Measurements from ENCODE around the gene TGM2. TPM values are rescaled to one million over a fixed set of nuclear protein-coding genes. Genes with fewer than 3 reads are reported as not detected.

Gene TGM2
- total and polyA plus RNA-seq, 7 donors, result 6.5 to 104 (median 20.7) TPM

DNA sequence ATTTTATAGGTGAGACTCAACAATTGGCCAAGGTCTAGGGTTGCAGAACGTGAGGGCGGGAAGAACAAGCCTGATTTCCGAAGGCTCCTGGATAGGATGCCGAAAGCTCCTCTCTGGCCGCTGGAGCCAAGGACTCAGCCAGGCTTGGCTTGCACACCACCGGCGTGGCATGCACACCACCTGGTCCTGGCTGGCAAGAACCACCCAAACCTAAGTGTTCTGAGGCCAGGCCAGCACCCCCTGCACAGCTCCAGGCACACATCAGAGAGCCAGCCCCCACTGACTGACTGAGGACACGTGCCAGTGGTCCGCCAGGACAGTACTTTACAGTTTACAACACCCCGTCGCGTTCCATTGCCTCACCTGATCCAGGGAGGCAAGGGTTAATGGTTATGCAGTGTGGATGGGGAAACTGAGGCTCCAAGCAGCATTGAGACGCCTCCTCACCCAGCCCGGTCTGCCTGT, 414 bp downstream of the TGM2 start:
- Histone ChIP-seq H3K27me3 (no peaks in the 10 kb centered on the region), H3K36me3 (peaks cover 0 to 14% (median 6%) of the 10 kb centered on the region in 4 donors), H3K9me3 (no peaks in the 10 kb centered on the region), H3K4me1 (peaks cover 0 to 61% (median 32%) of the 10 kb centered on the region in 4 donors), H3K27ac (peak overlapping the region; percentile 67 to 86 (median 74)), H3K4me3 (peak overlapping the region; percentile 48 to 62 (median 50))
- TF ChIP-seq POLR2AphosphoS5 (IDR thresholded peaks at IDR 0.05), result no peak
- no peak for TF ChIP-seq POLR2A (IDR thresholded peaks at IDR 0.05)
- TF ChIP-seq EP300 (IDR thresholded peaks at IDR 0.05), result no peak
- TF ChIP-seq, protein P1, sequence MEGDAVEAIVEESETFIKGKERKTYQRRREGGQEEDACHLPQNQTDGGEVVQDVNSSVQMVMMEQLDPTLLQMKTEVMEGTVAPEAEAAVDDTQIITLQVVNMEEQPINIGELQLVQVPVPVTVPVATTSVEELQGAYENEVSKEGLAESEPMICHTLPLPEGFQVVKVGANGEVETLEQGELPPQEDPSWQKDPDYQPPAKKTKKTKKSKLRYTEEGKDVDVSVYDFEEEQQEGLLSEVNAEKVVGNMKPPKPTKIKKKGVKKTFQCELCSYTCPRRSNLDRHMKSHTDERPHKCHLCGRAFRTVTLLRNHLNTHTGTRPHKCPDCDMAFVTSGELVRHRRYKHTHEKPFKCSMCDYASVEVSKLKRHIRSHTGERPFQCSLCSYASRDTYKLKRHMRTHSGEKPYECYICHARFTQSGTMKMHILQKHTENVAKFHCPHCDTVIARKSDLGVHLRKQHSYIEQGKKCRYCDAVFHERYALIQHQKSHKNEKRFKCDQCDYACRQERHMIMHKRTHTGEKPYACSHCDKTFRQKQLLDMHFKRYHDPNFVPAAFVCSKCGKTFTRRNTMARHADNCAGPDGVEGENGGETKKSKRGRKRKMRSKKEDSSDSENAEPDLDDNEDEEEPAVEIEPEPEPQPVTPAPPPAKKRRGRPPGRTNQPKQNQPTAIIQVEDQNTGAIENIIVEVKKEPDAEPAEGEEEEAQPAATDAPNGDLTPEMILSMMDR (IDR thresholded peaks at IDR 0.05), result no peak
- intact Hi-C loops (cut with DNase I), result loop anchor here (1.0 to 5.0 kb wide), 3 partner anchors 58 to 107 kb away; no protein-coding TSS in a partner anchor
- 55 to 67% methylated on average over 14 of the region's 14 CpGs for WGBS, 2 donors
- DNase-seq, result peak; percentile 70

DNA sequence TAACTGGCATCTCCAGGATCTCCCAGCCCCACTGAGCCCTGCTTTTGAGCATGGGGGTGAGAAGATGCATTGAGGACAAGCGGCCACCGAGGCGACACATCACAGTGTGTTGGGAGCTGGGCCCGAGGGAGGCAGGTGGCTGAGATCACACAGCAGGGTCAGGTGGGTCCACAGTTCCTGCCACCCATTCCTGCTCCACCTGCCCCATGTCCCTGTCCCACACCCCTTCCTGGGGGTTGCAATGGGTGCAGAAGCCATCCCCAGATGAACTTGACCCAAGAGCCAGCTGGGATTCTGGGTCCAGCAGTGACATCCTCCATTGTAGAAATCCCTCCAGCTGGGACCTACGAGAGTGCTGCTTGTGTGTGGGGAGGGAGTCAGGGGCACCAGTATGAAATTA, 1.0 kb downstream of the TGM2 start:
- H3K4me3 ChIP-seq, result peak overlapping the region in 3 of 4 donors; percentile 48 to 62 (median 50)
- intact Hi-C loops (cut with DNase I), result loop anchor here (2.0 kb wide), 1 partner anchor 91 kb away; no protein-coding TSS in a partner anchor
- no peaks in the 10 kb centered on the region for H3K27me3 ChIP-seq
- H3K4me1 ChIP-seq, result peaks cover 0 to 61% (median 33%) of the 10 kb centered on the region in 4 donors
- peak; percentile 57 for DNase-seq
- H3K36me3 ChIP-seq, result peaks cover 0 to 16% (median 6%) of the 10 kb centered on the region in 4 donors
- WGBS, 2 donors, result 90 to 93% methylated on average over 5 of the region's 5 CpGs
- no peaks in the 10 kb centered on the region for H3K9me3 ChIP-seq
- peak overlapping the region; percentile 67 to 86 (median 74) for H3K27ac ChIP-seq
- TF ChIP-seq POLR2AphosphoS5 (IDR thresholded peaks at IDR 0.05), result no peak

DNA sequence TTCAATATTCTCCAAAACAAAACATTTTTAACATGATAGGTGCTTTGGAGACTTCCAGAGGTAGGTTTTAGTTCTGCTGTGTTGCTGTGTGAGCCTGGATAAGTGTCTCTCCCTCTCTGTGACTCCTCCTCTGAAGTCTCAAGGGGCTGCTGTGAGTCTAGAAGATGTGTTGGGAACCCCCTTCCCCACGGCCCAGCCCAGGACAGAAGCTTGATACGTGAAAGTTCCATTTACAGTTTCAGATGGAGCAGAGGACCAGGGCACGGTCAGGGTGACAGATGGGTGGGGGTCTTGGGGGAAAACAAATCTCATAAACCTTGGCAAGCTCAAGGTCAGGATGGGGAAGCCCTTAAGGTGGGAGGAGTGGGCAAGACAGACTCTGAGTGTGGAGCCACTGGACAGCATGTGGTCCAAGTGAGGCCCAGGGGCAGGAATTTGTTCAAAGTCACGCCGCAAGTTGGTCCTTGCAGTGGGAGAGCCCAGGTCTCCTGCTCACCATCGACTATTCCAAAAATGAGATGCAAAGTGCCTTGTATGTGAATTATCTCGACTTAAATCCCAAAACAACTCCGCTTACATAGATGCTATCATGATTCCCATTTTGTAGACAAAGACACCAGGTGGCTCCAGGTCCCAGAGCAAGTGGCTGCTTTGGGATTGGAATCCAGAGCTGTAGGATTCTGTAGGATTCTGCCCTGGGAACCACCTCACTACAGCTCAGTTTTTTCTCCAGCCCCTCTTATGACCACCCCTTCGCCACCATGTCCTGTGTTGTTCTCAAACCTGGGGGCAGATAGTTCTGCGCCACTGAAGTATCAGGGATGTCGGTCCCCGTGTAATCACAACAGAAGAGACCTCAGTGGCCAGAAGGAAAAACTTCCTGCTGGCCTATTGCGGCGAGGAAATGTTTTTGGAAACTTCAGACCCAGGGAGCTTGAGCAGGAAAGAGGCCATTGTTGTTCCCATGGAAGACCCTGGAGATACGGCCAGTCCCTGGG, 1.9 kb downstream of the TGM2 start:
- WGBS, 2 donors, result 71 to 81% methylated on average over 15 of the region's 15 CpGs
- TF ChIP-seq POLR2A (IDR thresholded peaks at IDR 0.05) (no peak), POLR2AphosphoS5 (IDR thresholded peaks at IDR 0.05) (no peak), EP300 (IDR thresholded peaks at IDR 0.05) (no peak)
- TF ChIP-seq, protein P1 (IDR thresholded peaks at IDR 0.05), result no peak
- peaks cover 0 to 68% (median 39%) of the 10 kb centered on the region in 4 donors for H3K4me1 ChIP-seq
- H3K36me3 ChIP-seq, result peaks cover 0 to 16% (median 8%) of the 10 kb centered on the region in 4 donors
- intact Hi-C loops (cut with DNase I), result no loop called here
- peak overlapping the region; percentile 67 to 86 (median 74) for H3K27ac ChIP-seq
- H3K27me3 ChIP-seq, result no peaks in the 10 kb centered on the region
- peak; percentile 54 for DNase-seq
- H3K9me3 ChIP-seq, result no peaks in the 10 kb centered on the region
- peak overlapping the region in 2 of 4 donors; percentile 50 to 62 for H3K4me3 ChIP-seq

DNA sequence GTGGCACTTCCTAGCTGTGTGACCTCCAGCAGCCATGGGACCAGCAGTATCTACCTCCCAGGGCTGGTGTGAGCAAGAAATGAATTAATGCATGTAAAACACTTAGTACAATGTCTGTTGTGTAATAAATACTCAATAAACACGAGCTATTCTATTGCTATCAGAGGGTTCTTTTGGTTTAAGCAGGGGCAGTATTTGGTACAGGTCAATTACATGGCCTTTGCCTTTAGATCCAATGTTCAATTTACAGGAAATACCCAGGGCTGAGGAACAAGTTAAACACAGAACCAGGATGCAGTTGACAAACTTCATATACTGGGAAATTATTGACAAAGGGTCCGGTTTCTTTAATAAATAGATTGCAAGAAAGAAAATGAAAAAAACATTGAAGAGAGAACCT, 2.9 kb downstream of the TGM2 start:
- H3K4me1 ChIP-seq, result peaks cover 0 to 70% (median 47%) of the 10 kb centered on the region in 4 donors
- WGBS, 2 donors, result 35 to 67% methylated on average over 2 of the region's 2 CpGs
- intact Hi-C loops (cut with DNase I), result no loop called here
- H3K4me3 ChIP-seq, result no peak overlapping the region
- H3K9me3 ChIP-seq, result no peaks in the 10 kb centered on the region
- peak overlapping the region in 2 of 4 donors; percentile 77 to 86 for H3K27ac ChIP-seq
- peaks cover 0 to 16% (median 8%) of the 10 kb centered on the region in 4 donors for H3K36me3 ChIP-seq
- no peaks in the 10 kb centered on the region for H3K27me3 ChIP-seq
- peak; percentile 36 for DNase-seq
- no peak for TF ChIP-seq POLR2A (IDR thresholded peaks at IDR 0.05)
- TF ChIP-seq, protein P1 (IDR thresholded peaks at IDR 0.05), result no peak
- TF ChIP-seq POLR2AphosphoS5 (IDR thresholded peaks at IDR 0.05), result no peak
- no peak for TF ChIP-seq EP300 (IDR thresholded peaks at IDR 0.05)

DNA sequence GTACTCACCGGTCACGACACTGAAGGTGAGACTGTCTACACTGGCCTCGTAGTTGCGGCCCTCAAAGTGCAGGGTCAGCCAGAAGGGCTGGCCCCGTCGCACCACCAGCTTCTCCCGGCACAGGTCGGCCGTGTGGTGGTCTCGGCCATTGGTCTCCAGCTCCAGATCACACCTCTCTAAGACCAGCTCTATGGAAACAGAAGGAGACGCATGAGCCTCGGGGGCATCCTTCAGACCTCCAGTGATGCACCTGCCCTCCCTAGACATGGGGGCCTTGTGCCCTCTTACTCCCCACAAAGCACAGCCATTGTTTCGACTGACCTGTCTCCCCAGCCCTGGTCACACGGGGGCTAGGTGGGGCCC, 3.7 kb downstream of the TGM2 start:
- Histone ChIP-seq H3K27ac (peak overlapping the region in 2 of 4 donors; percentile 77 to 86), H3K36me3 (peaks cover 0 to 16% (median 8%) of the 10 kb centered on the region in 4 donors), H3K4me3 (no peak overlapping the region), H3K27me3 (no peaks in the 10 kb centered on the region), H3K9me3 (no peaks in the 10 kb centered on the region), H3K4me1 (peaks cover 0 to 72% (median 48%) of the 10 kb centered on the region in 4 donors)
- DNase-seq, result no peak
- intact Hi-C loops (cut with DNase I), result no loop called here
- 90% methylated on average over 14 of the region's 14 CpGs for WGBS, 2 donors
- no peak for TF ChIP-seq EP300 (IDR thresholded peaks at IDR 0.05)
- TF ChIP-seq POLR2AphosphoS5 (IDR thresholded peaks at IDR 0.05), result no peak
- TF ChIP-seq, protein P1 (IDR thresholded peaks at IDR 0.05), result no peak
- TF ChIP-seq POLR2A (IDR thresholded peaks at IDR 0.05), result no peak
